GM18951 (cell line): ENCODE data around the gene PAX5.
A peak's percentile ranks its signal among the peaks of the same experiment; 100 is the strongest.

Experiments used
- POLR2A ChIP-seq: IDR thresholded peaks from 4 replicates; pipeline ENCODE4 v1.6.1; 2011; ENCODE audit warnings: mild to moderate bottlenecking; ENCODE audit not compliant: insufficient read length, insufficient read depth; ENCODE audit errors: extremely low read depth
- in situ Hi-C: fragments of 300-500 bp; cut with MboI; formaldehyde crosslinking; loops from one replicate; pipeline ENCODE4 v1.12.0; 2022; ENCODE audit warnings: low sequenced_read_pairs, mixed read lengths, inconsistent platforms; ENCODE audit not compliant: unreplicated experiment

The PAX5 gene

GRCh38 chr9:36980148-36980974, 53.7 kb downstream of the PAX5 start:
- TF ChIP-seq POLR2A, result no peak
- in situ Hi-C loops, result no loop called here

GRCh38 chr9:36976371-36977030, 57.6 kb downstream of the PAX5 start:
- TF ChIP-seq POLR2A, result no peak
- in situ Hi-C loops, result no loop called here

GRCh38 chr9:36974731-36975130, 59.3 kb downstream of the PAX5 start:
- in situ Hi-C loops, result no loop called here
- TF ChIP-seq POLR2A, result no peak

GRCh38 chr9:36971935-36972488, 62.1 kb downstream of the PAX5 start:
- in situ Hi-C loops, result no loop called here
- no peak for TF ChIP-seq POLR2A

- in situ Hi-C loops, result no loop called here
- no peak for TF ChIP-seq POLR2A
These were observed 63.8 kb downstream of the PAX5 start for GRCh38 chr9:36970007-36970888.

- in situ Hi-C loops, result no loop called here
- no peak for TF ChIP-seq POLR2A
These were observed 64.8 kb downstream of the PAX5 start for GRCh38 chr9:36969216-36969771.

- no peak for TF ChIP-seq POLR2A
- in situ Hi-C loops, result no loop called here
These were observed 65.4 kb downstream of the PAX5 start for GRCh38 chr9:36968574-36969215.

GRCh38 chr9:36967997-36968396, 66.1 kb downstream of the PAX5 start:
- in situ Hi-C loops, result no loop called here
- TF ChIP-seq POLR2A, result no peak

- no peak for TF ChIP-seq POLR2A
- in situ Hi-C loops, result no loop called here
These were observed 67.5 kb downstream of the PAX5 start for GRCh38 chr9:36966371-36967097.

GRCh38 chr9:36964791-36965190, 69.3 kb downstream of the PAX5 start:
- no peak for TF ChIP-seq POLR2A

GRCh38 chr9:36963346-36963745, 70.7 kb downstream of the PAX5 start:
- in situ Hi-C loops, result no loop called here
- TF ChIP-seq POLR2A, result no peak

More at GRCh38 chr9:36964791-36965190, 69.3 kb downstream of the PAX5 start:
- in situ Hi-C loops, result no loop called here

GRCh38 chr9:36962691-36963090, 71.4 kb downstream of the PAX5 start:
- TF ChIP-seq POLR2A, result peak; percentile 23
- in situ Hi-C loops, result no loop called here
